Measurements from ENCODE around the gene LSS. TPM values are rescaled to one million over a fixed set of nuclear protein-coding genes. Genes with fewer than 3 reads are reported as not detected.

Gene LSS
- total and polyA plus RNA-seq, 2 of the 8 experiments (the other 6 are each of a cell fraction or from before 2014, with no cell fraction given) = 96.1 to 123 TPM

DNA sequence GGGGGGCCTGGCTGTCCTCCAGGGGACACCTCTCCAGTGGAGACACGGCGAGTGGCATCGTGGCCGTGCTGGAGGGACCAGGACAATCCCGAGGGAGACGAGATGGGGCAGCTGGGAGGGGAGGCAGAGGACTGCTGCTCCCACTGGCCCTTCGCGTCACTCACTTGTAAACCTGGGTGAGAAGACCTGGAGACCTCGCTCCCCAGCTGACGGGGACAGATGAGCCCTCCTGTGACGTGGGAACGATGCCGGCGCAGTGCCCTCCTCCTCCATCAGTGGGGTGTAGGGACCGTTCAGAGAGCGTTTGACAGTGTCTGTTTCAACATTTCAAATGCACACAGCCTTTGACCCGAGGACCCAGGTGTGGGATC, 48.9 kb downstream of the LSS start:
- H2BK5ac ChIP-seq (ENCODE audit: low read depth, low read length) = no peak overlapping the region
- H3K18ac ChIP-seq (ENCODE audit: extremely low read depth, low read length) = no peak overlapping the region
- DNase-seq (ENCODE audit: low read depth in 1 of 2, low spot score in 2 of 2) (no peak), FAIRE-seq (no peak)
- H3K14ac ChIP-seq (ENCODE audit: insufficient read length) = no peak overlapping the region
- no peak overlapping the region for H3K4me3 ChIP-seq (ENCODE audit: extremely low read depth in 1 of 4, insufficient read depth in 2 of 4, low read depth in 3 of 4, low read length in 4 of 4)
- peaks cover 6% of the 10 kb centered on the region for H3K23me2 ChIP-seq (ENCODE audit: low read depth, low read length)
- TF ChIP-seq SP4 (IDR thresholded peaks at IDR 0.05; ENCODE audit: low read length) (no peak), TEAD4 (IDR thresholded peaks at IDR 0.05; ENCODE audit: low read depth, low read length) (no peak), SP2 (IDR thresholded peaks at IDR 0.05; ENCODE audit: low read length) (no peak), GABPA (IDR thresholded peaks at IDR 0.05; ENCODE audit: borderline replicate concordance, insufficient read depth, low read length) (no peak), POLR2A (IDR thresholded peaks at IDR 0.05; ENCODE audit: control extremely low read depth in 1 of 2, low read depth in 2 of 2, low read length in 2 of 2) (no peak), NANOG (IDR thresholded peaks at IDR 0.05; ENCODE audit: insufficient read depth, low read depth, low read length, poor library complexity, severe bottlenecking) (no peak), HDAC2 (IDR thresholded peaks at IDR 0.05; ENCODE audit: borderline replicate concordance in 1 of 2, low read depth in 2 of 2, low read length in 2 of 2) (no peak), GTF2F1 (IDR thresholded peaks at IDR 0.05; ENCODE audit: borderline replicate concordance, low read depth, low read length) (no peak), EGR1 (IDR thresholded peaks at IDR 0.05; ENCODE audit: borderline replicate concordance, low read depth, low read length) (no peak)
- H2BK120ac ChIP-seq (replicated peaks; ENCODE audit: low read depth, low read length) = no peak overlapping the region
- no peak overlapping the region for H4K5ac ChIP-seq (ENCODE audit: insufficient read length, low read depth, low read length)
- H3K56ac ChIP-seq (replicated peaks; ENCODE audit: insufficient read length, low read depth, low read length) = no peak overlapping the region
- peak overlapping the region; percentile 76 for H4K91ac ChIP-seq (replicated peaks; ENCODE audit: insufficient read length, low read length)
- H4K20me1 ChIP-seq (replicated peaks in 1 of 2; ENCODE audit: control insufficient read depth in 1 of 2, insufficient read depth in 2 of 2, low read length in 2 of 2) = peaks cover 0 to 11% of the 10 kb centered on the region in 2 experiments
- no peak overlapping the region; the same call in 1 of the 2 replicates for H2AK5ac ChIP-seq (ENCODE audit: low read depth, low read length)
- H2BK20ac ChIP-seq (ENCODE audit: low read length) = no peak overlapping the region
- no peaks in the 10 kb centered on the region for H3K9me3 ChIP-seq (ENCODE audit: insufficient read depth in 2 of 2, low read depth in 1 of 2, low read length in 1 of 2)
- no peak overlapping the region for H2BK15ac ChIP-seq (ENCODE audit: low read length)
- ChIA-PET CTCF (ENCODE audit: partially characterized antibody) (interaction anchor here (2.5 kb wide), 1 partner anchor 27 kb away, joined by 8 read pairs; no protein-coding TSS in a partner anchor), POLR2A (ENCODE audit: partially characterized antibody) (interaction anchor here (1.5 kb wide), 1 partner anchor 118 kb away, joined by 3 read pairs; no protein-coding TSS in a partner anchor)
- H2BK12ac ChIP-seq (ENCODE audit: low read depth, low read length) = 0 out of 2 replicates have a peak overlapping the region, but pooled peaks have one; percentile 9
- no peak overlapping the region for H3K27ac ChIP-seq (ENCODE audit: low read depth, low read length)
- no peak overlapping the region for H3K23ac ChIP-seq (ENCODE audit: insufficient read length)
- WGBS, 2 experiments (ENCODE audit: extremely low coverage in 1 of 2, insufficient coverage in 1 of 2, insufficient read length in 1 of 2, insufficient replicate concordance in 2 of 2, low coverage in 1 of 2, low lambda C conversion rate in 2 of 2, missing lambda C conversion rate in 1 of 2) = 91% methylated on average over 17 of the region's 17 CpGs; no CpG with 5 or more reads in 1 of the 2 experiments
- H3K27me3 ChIP-seq (replicated peaks in 1 of 4; ENCODE audit: control insufficient read depth in 3 of 4, extremely low read depth in 1 of 4, insufficient read depth in 3 of 4, low read length in 3 of 4) = no peaks in the 10 kb centered on the region
- no peak overlapping the region for H2AFZ ChIP-seq (ENCODE audit: low read length)
- H3K79me2 ChIP-seq (ENCODE audit: control insufficient read depth in 1 of 2, insufficient read depth in 2 of 2, low read length in 2 of 2) = peaks cover 0 to 29% of the 10 kb centered on the region in 2 experiments; a peak in 2 of 4 replicates
- peaks cover 0 to 20% (median 9%) of the 10 kb centered on the region in 4 experiments; a peak in 5 of 7 replicates for H3K4me1 ChIP-seq (replicated peaks in 1 of 4; ENCODE audit: control insufficient read depth in 3 of 4, insufficient read depth in 4 of 4, low read length in 3 of 4)
- H4K8ac ChIP-seq (ENCODE audit: extremely low read depth, insufficient read depth, low read length) = no peak overlapping the region
- peaks cover 5% of the 10 kb centered on the region; the same call in 1 of the 2 replicates for H3K79me1 ChIP-seq (ENCODE audit: low read depth, low read length)
- no peak overlapping the region for H3K9ac ChIP-seq (replicated peaks in 1 of 4; ENCODE audit: extremely low read depth in 1 of 4, low read depth in 3 of 4, low read length in 3 of 4)
- no peak overlapping the region for H3K4ac ChIP-seq (replicated peaks; ENCODE audit: insufficient read length, low read depth, low read length)
- H3K4me2 ChIP-seq (ENCODE audit: insufficient read depth in 1 of 2, low read depth in 2 of 2, low read length in 2 of 2) = no peak overlapping the region
- peaks cover 0 to 2% (median 0%) of the 10 kb centered on the region in 4 experiments; a peak in 1 of 8 replicates for H3K36me3 ChIP-seq (ENCODE audit: control insufficient read depth in 2 of 4, insufficient read depth in 4 of 4, low read length in 3 of 4)

Data from H1 (cell line).